Stimulated activated CD4-positive, alpha-beta T cell treated with anti-CD3 and anti-CD28 coated beads, Interleukin-12 subunit alpha, Interleukin-12 subunit beta, amount 100 ng/mL, for 48 hours (primary cell): ENCODE measurements around the gene MYH7B.

Experiments
- DNase-seq, 3 donors: peaks; one replicate each; pipeline ENCODE4 v3.0.0-alpha.2; 2020; ENCODE audit warnings: low read depth in 2 of 3, low spot score in 1 of 3

The MYH7B gene

DNA sequence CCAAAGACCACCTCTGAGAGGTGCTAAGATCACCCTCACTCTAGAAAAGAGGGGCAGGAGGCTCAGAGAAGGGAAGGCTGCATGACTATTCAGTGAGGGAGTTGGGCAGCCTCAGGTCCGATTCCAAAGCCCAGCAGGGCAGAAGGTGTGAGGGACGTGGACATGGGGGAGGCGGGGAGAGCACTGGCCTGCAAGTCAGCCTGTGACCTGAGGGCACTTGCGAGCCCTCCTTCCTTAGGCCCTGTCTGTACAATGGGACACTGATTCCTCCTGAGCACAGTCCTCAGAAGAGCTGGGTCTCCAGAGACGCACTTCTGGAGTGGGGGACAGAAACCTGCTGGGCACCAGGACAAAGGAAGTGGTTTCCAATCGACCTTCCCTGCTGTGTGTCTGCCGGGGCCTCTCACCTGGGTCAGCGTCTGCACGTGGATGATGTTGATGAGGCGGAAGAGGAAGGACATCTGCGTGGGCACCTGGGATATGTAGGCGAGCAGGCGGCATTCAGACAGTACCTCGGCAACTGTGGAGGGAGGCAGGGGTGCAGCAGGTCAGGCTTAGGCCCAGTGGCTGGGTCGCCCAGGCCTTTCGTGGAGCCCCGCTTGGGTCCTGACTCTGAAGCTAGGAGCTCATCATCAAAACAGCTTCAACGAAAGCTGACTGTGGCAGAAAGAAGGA, 48.5 kb downstream of the MYH7B start:
- DNase-seq = no peak

DNA sequence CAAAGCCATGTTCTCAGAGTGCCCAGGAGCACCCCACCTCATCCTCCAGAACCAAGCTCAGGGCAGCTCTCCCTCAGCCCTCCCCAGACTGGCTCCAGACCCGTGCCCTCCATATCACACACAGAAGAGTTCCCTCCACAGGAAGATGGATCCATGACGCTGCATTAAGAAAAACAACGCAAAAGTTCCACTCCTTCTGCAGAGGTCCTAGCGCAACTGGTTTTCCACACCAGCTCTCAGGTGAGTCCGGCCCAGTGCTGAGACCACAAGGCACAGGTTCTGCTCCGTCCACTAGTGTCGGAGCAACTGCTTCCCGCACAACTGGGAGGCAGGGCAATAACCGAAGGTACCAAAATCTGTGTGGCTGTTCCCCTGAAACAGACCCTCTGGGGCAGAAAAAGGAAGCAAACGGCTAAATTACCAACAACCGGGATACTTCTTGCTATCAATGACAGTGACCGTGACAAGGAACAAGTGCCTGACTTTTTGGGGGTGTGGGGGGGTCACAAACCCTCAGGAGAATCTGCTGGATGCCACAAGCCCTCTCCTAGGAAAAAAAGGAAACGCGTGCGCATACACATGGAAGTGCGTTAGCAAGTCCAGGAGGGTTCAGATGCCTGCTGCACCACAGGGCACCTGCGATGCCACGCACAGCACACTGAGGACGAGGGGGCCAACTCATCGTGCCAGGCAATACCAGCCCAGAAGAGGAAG, 49.2 kb downstream of the MYH7B start:
- DNase-seq = no peak
